ENCODE data around the gene UBASH3B. TPM values are rescaled to one million over a fixed set of nuclear protein-coding genes. Genes with fewer than 3 reads are reported as not detected.
"Not testable (repeated sequence)": the region's sequence is repeated elsewhere in the genome, so short reads cannot be mapped to it uniquely, and the experiment has no call there.

The UBASH3B gene
- total and polyA plus RNA-seq, 2 donors (not counting 1 experiment from before 2014, with no cell fraction given): 13.1 to 44.4 TPM

DNA sequence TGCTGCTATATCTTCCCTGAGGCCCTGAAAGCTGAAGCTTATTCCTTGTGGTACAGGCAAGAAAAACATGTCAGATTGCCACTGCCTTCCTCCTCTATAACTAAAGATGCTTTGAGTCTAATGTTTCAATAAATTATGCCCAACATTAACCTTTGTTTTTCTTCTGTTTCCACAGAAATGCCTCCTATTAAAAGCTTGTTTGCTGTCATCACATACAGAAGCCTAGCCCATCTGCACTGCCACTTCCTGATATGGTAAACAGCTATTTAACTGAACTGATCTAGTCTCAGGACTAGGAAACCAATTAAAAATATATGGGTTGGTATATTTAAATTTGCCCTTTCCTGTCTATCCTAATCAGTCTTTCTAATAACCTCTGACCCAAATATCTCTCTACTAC, 165.6 kb downstream of the UBASH3B start:
- Histone ChIP-seq H4K20me1 (ENCODE audit: control insufficient read depth, extremely low read depth, insufficient read depth, low read length) (no peaks in the 10 kb centered on the region), H3K4me1 (ENCODE audit: control insufficient read depth, extremely low read depth, insufficient read depth, low read length) (no peaks in the 10 kb centered on the region), H3K4me3 (replicated peaks in 1 of 4; ENCODE audit: control extremely low read depth in 1 of 4, insufficient read depth in 1 of 4, low read depth in 3 of 4, low read length in 4 of 4) (no peak overlapping the region), H3K4me2 (ENCODE audit: extremely low read depth, insufficient read depth, low read length) (no peak overlapping the region), H3K27ac (ENCODE audit: insufficient read depth, low read length) (no peak overlapping the region), H3K79me2 (ENCODE audit: control insufficient read depth, insufficient read depth, low read length) (no peaks in the 10 kb centered on the region), H3K9me3 (ENCODE audit: control insufficient read depth, insufficient read depth, low read depth, low read length) (no peaks in the 10 kb centered on the region), H2AFZ (ENCODE audit: low read length) (no peak overlapping the region), H3K27me3 (ENCODE audit: control insufficient read depth, insufficient read depth, low read length) (no peaks in the 10 kb centered on the region), H3K36me3 (ENCODE audit: control insufficient read depth, insufficient read depth, low read length) (no peaks in the 10 kb centered on the region), H3K9ac (ENCODE audit: insufficient read depth, low read length) (no peak overlapping the region)
- TF ChIP-seq, protein P1, sequence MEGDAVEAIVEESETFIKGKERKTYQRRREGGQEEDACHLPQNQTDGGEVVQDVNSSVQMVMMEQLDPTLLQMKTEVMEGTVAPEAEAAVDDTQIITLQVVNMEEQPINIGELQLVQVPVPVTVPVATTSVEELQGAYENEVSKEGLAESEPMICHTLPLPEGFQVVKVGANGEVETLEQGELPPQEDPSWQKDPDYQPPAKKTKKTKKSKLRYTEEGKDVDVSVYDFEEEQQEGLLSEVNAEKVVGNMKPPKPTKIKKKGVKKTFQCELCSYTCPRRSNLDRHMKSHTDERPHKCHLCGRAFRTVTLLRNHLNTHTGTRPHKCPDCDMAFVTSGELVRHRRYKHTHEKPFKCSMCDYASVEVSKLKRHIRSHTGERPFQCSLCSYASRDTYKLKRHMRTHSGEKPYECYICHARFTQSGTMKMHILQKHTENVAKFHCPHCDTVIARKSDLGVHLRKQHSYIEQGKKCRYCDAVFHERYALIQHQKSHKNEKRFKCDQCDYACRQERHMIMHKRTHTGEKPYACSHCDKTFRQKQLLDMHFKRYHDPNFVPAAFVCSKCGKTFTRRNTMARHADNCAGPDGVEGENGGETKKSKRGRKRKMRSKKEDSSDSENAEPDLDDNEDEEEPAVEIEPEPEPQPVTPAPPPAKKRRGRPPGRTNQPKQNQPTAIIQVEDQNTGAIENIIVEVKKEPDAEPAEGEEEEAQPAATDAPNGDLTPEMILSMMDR (conservative IDR thresholded peaks at IDR 0.05 in 1 of 2, IDR thresholded peaks at IDR 0.05 in 1 of 2; ENCODE audit: low read depth in 1 of 2, low read length in 2 of 2): no peak
- no peak for TF ChIP-seq EZH2 (IDR thresholded peaks at IDR 0.05; ENCODE audit: low read length, missing control alignments)
- no peak for DNase-seq (ENCODE audit: low read depth in 2 of 2)

- TF ChIP-seq EZH2 (IDR thresholded peaks at IDR 0.05; ENCODE audit: low read length, missing control alignments): no peak
- TF ChIP-seq, protein P1 (conservative IDR thresholded peaks at IDR 0.05 in 1 of 2, IDR thresholded peaks at IDR 0.05 in 1 of 2; ENCODE audit: low read depth in 1 of 2, low read length in 2 of 2): no peak
- H3K4me1 ChIP-seq (ENCODE audit: control insufficient read depth, extremely low read depth, insufficient read depth, low read length): no peaks in the 10 kb centered on the region
- no peak overlapping the region for H3K9ac ChIP-seq (ENCODE audit: insufficient read depth, low read length)
- no peaks in the 10 kb centered on the region for H3K36me3 ChIP-seq (ENCODE audit: control insufficient read depth, insufficient read depth, low read length)
- H3K4me2 ChIP-seq (ENCODE audit: extremely low read depth, insufficient read depth, low read length): no peak overlapping the region
- no peak overlapping the region for H2AFZ ChIP-seq (ENCODE audit: low read length)
- H3K27ac ChIP-seq (ENCODE audit: insufficient read depth, low read length): no peak overlapping the region
- no peaks in the 10 kb centered on the region for H3K79me2 ChIP-seq (ENCODE audit: control insufficient read depth, insufficient read depth, low read length)
- H3K4me3 ChIP-seq (replicated peaks in 1 of 4; ENCODE audit: control extremely low read depth in 1 of 4, insufficient read depth in 1 of 4, low read depth in 3 of 4, low read length in 4 of 4): no peak overlapping the region
- no peaks in the 10 kb centered on the region for H4K20me1 ChIP-seq (ENCODE audit: control insufficient read depth, extremely low read depth, insufficient read depth, low read length)
- no peak for DNase-seq (ENCODE audit: low read depth in 2 of 2)
- H3K27me3 ChIP-seq (ENCODE audit: control insufficient read depth, insufficient read depth, low read length): no peaks in the 10 kb centered on the region
- no peaks in the 10 kb centered on the region for H3K9me3 ChIP-seq (ENCODE audit: control insufficient read depth, insufficient read depth, low read depth, low read length)
Measured at GRCh38 chr11:122822241-122822640, 166.7 kb downstream of the UBASH3B start.

- Histone ChIP-seq H2AFZ (ENCODE audit: low read length) (no peak overlapping the region), H3K4me1 (ENCODE audit: control insufficient read depth, extremely low read depth, insufficient read depth, low read length) (no peaks in the 10 kb centered on the region), H3K36me3 (ENCODE audit: control insufficient read depth, insufficient read depth, low read length) (no peaks in the 10 kb centered on the region), H3K4me2 (ENCODE audit: extremely low read depth, insufficient read depth, low read length) (no peak overlapping the region), H3K79me2 (ENCODE audit: control insufficient read depth, insufficient read depth, low read length) (no peaks in the 10 kb centered on the region), H3K9me3 (ENCODE audit: control insufficient read depth, insufficient read depth, low read depth, low read length) (no peaks in the 10 kb centered on the region), H3K27me3 (ENCODE audit: control insufficient read depth, insufficient read depth, low read length) (no peaks in the 10 kb centered on the region), H3K4me3 (replicated peaks in 1 of 4; ENCODE audit: control extremely low read depth in 1 of 4, insufficient read depth in 1 of 4, low read depth in 3 of 4, low read length in 4 of 4) (no peak overlapping the region), H4K20me1 (ENCODE audit: control insufficient read depth, extremely low read depth, insufficient read depth, low read length) (no peaks in the 10 kb centered on the region), H3K9ac (ENCODE audit: insufficient read depth, low read length) (no peak overlapping the region), H3K27ac (ENCODE audit: insufficient read depth, low read length) (no peak overlapping the region)
- no peak for DNase-seq (ENCODE audit: low read depth in 2 of 2)
- no peak for TF ChIP-seq EZH2 (IDR thresholded peaks at IDR 0.05; ENCODE audit: low read length, missing control alignments)
- TF ChIP-seq, protein P1 (conservative IDR thresholded peaks at IDR 0.05 in 1 of 2, IDR thresholded peaks at IDR 0.05 in 1 of 2; ENCODE audit: low read depth in 1 of 2, low read length in 2 of 2): no peak
Measured at GRCh38 chr11:122823564-122823963, 168.0 kb downstream of the UBASH3B start.

GRCh38 chr11:122829371-122829770, 173.8 kb downstream of the UBASH3B start:
- not testable (repeated sequence) for H3K27ac ChIP-seq (ENCODE audit: insufficient read depth, low read length); H4K20me1 ChIP-seq (ENCODE audit: control insufficient read depth, extremely low read depth, insufficient read depth, low read length); H3K4me1 ChIP-seq (ENCODE audit: control insufficient read depth, extremely low read depth, insufficient read depth, low read length); H3K4me3 ChIP-seq (replicated peaks in 1 of 4; ENCODE audit: control extremely low read depth in 1 of 4, insufficient read depth in 1 of 4, low read depth in 3 of 4, low read length in 4 of 4); H2AFZ ChIP-seq (ENCODE audit: low read length); H3K9ac ChIP-seq (ENCODE audit: insufficient read depth, low read length); H3K36me3 ChIP-seq (ENCODE audit: control insufficient read depth, insufficient read depth, low read length); H3K9me3 ChIP-seq (ENCODE audit: control insufficient read depth, insufficient read depth, low read depth, low read length); H3K79me2 ChIP-seq (ENCODE audit: control insufficient read depth, insufficient read depth, low read length); H3K27me3 ChIP-seq (ENCODE audit: control insufficient read depth, insufficient read depth, low read length); H3K4me2 ChIP-seq (ENCODE audit: extremely low read depth, insufficient read depth, low read length)
- peak in 1 of 2 donors; percentile 62 for DNase-seq (ENCODE audit: low read depth in 2 of 2)

DNA sequence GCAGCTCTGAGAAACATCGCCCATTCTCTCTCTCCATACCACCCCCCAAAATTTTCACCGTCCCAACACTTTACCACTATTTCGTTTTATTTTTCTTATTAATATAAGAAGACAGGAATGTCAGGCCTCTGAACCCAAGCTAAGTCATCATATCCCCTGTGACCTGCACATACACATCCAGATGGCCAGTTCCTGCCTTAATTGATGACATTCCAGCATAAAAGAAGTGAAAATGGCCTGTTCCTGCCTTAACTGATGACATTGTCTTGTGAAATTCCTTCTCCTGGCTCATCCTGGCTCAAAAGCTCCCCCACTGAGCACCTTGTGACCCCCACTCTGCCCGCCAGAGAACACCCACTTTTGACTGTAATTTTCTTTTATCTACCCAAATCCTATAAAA, 176.8 kb downstream of the UBASH3B start:
- H2AFZ ChIP-seq (ENCODE audit: low read length); H3K9me3 ChIP-seq (ENCODE audit: control insufficient read depth, insufficient read depth, low read depth, low read length); DNase-seq (ENCODE audit: low read depth in 2 of 2); H3K79me2 ChIP-seq (ENCODE audit: control insufficient read depth, insufficient read depth, low read length); H3K27me3 ChIP-seq (ENCODE audit: control insufficient read depth, insufficient read depth, low read length); H3K4me2 ChIP-seq (ENCODE audit: extremely low read depth, insufficient read depth, low read length); H3K4me3 ChIP-seq (replicated peaks in 1 of 4; ENCODE audit: control extremely low read depth in 1 of 4, insufficient read depth in 1 of 4, low read depth in 3 of 4, low read length in 4 of 4); H3K4me1 ChIP-seq (ENCODE audit: control insufficient read depth, extremely low read depth, insufficient read depth, low read length); H3K27ac ChIP-seq (ENCODE audit: insufficient read depth, low read length); H3K9ac ChIP-seq (ENCODE audit: insufficient read depth, low read length); H4K20me1 ChIP-seq (ENCODE audit: control insufficient read depth, extremely low read depth, insufficient read depth, low read length); H3K36me3 ChIP-seq (ENCODE audit: control insufficient read depth, insufficient read depth, low read length): not testable (repeated sequence)

Data from fibroblast of lung (primary cell).